ENCODE results near the gene ADARB1. TPM values are rescaled to one million over a fixed set of nuclear protein-coding genes. Genes with fewer than 3 reads are reported as not detected.

Gene ADARB1
- total RNA-seq, 5 donors from 2014 or later (not counting 1 experiment from before 2014, with no cell fraction given), result 39.7 to 50.3 (median 44.5) TPM

- H3K27me3 ChIP-seq (replicated peaks in 1 of 2; ENCODE audit: control insufficient read depth in 2 of 2, extremely low read depth in 1 of 2, insufficient read depth in 2 of 2, low read length in 1 of 2), result no peaks in the 10 kb centered on the region
- H3K4me3 ChIP-seq (ENCODE audit: control insufficient read depth in 1 of 2, extremely low read depth in 1 of 2, low read length in 1 of 2), result no peak overlapping the region
- Mint-ChIP-seq H3K4me1 (peaks cover 11 to 23% (median 15%) of the 10 kb centered on the region in 3 donors), H3K27me3 (no peaks in the 10 kb centered on the region), H3K27ac (no peak overlapping the region), H3K4me3 (no peak overlapping the region), H3K36me3 (peaks cover 47% of the 10 kb centered on the region), H3K9me3 (peaks cover 0 to 17% (median 9%) of the 10 kb centered on the region in 3 donors)
- ATAC-seq (replicated peaks in 1 of 4) (no peak), DNase-seq (no peak)
- 95% methylated on average over 27 of the region's 29 CpGs for WGBS (ENCODE audit: insufficient coverage)
- peaks cover 25 to 29% of the 10 kb centered on the region in 2 donors for H3K36me3 ChIP-seq (ENCODE audit: control insufficient read depth in 2 of 2, extremely low read depth in 1 of 2, insufficient read depth in 1 of 2, low read length in 1 of 2)
- ChIA-PET POLR2A (no interaction called here), CTCF (no interaction called here)
- no peaks in the 10 kb centered on the region for H3K9me3 ChIP-seq
- H3K4me1 ChIP-seq (ENCODE audit: control insufficient read depth in 1 of 2, extremely low read depth in 1 of 2, insufficient read depth in 2 of 2, low read length in 2 of 2), result peaks cover 0 to 18% of the 10 kb centered on the region in 2 experiments
- no peak overlapping the region for H3K27ac ChIP-seq (ENCODE audit: low read length)
These were observed 146.5 kb downstream of the ADARB1 start for GRCh38 chr21:45220714-45221490.

GRCh38 chr21:45222001-45222400 is 147.6 kb downstream of the ADARB1 start:
- Histone ChIP-seq H3K4me3 (ENCODE audit: control insufficient read depth in 1 of 2, extremely low read depth in 1 of 2, low read length in 1 of 2) (no peak overlapping the region), H3K36me3 (ENCODE audit: control insufficient read depth in 2 of 2, extremely low read depth in 1 of 2, insufficient read depth in 1 of 2, low read length in 1 of 2) (peaks cover 25 to 29% of the 10 kb centered on the region in 2 donors), H3K4me1 (ENCODE audit: control insufficient read depth in 1 of 2, extremely low read depth in 1 of 2, insufficient read depth in 2 of 2, low read length in 2 of 2) (peaks cover 0 to 29% of the 10 kb centered on the region in 2 experiments), H3K9me3 (no peaks in the 10 kb centered on the region), H3K27ac (ENCODE audit: low read length) (no peak overlapping the region), H3K27me3 (replicated peaks in 1 of 2; ENCODE audit: control insufficient read depth in 2 of 2, extremely low read depth in 1 of 2, insufficient read depth in 2 of 2, low read length in 1 of 2) (no peaks in the 10 kb centered on the region)
- Mint-ChIP-seq H3K36me3 (peaks cover 37% of the 10 kb centered on the region), H3K4me3 (no peak overlapping the region), H3K4me1 (peaks cover 19 to 34% (median 26%) of the 10 kb centered on the region in 3 donors), H3K27me3 (no peaks in the 10 kb centered on the region), H3K9me3 (peaks cover 0 to 13% (median 4%) of the 10 kb centered on the region in 3 donors), H3K27ac (no peak overlapping the region)
- ATAC-seq (replicated peaks in 1 of 4) (no peak), DNase-seq (no peak)
- ChIA-PET POLR2A (no interaction called here), CTCF (no interaction called here)
- WGBS (ENCODE audit: insufficient coverage), result 100% methylated on average over 10 of the region's 15 CpGs

- Mint-ChIP-seq H3K27ac (peak overlapping the region in 1 of 2 donors; percentile 91), H3K27me3 (no peaks in the 10 kb centered on the region), H3K9me3 (no peaks in the 10 kb centered on the region), H3K4me1 (peaks cover 26 to 47% (median 41%) of the 10 kb centered on the region in 3 donors), H3K36me3 (peaks cover 22% of the 10 kb centered on the region), H3K4me3 (peak overlapping the region in 1 of 3 donors; percentile 63)
- ChIA-PET POLR2A (no interaction called here), CTCF (interaction anchor here in 1 of 2 donors (0.6 kb wide), 1 partner anchor 145 kb away, joined by 11 read pairs; no protein-coding TSS in a partner anchor)
- H3K9me3 ChIP-seq, result no peaks in the 10 kb centered on the region
- WGBS (ENCODE audit: insufficient coverage), result 96% methylated on average over 28 of the region's 36 CpGs
- peaks cover 0 to 44% of the 10 kb centered on the region in 2 experiments for H3K4me1 ChIP-seq (ENCODE audit: control insufficient read depth in 1 of 2, extremely low read depth in 1 of 2, insufficient read depth in 2 of 2, low read length in 2 of 2)
- ATAC-seq (replicated peaks in 1 of 4) (no peak), DNase-seq (peak in 5 of 35 experiments; percentile 11 to 40 (median 22))
- H3K4me3 ChIP-seq (ENCODE audit: control insufficient read depth in 1 of 2, extremely low read depth in 1 of 2, low read length in 1 of 2), result no peak overlapping the region
- no peaks in the 10 kb centered on the region for H3K27me3 ChIP-seq (replicated peaks in 1 of 2; ENCODE audit: control insufficient read depth in 2 of 2, extremely low read depth in 1 of 2, insufficient read depth in 2 of 2, low read length in 1 of 2)
- peak overlapping the region; percentile 65 for H3K27ac ChIP-seq (ENCODE audit: low read length)
- peaks cover 24% of the 10 kb centered on the region in 2 donors for H3K36me3 ChIP-seq (ENCODE audit: control insufficient read depth in 2 of 2, extremely low read depth in 1 of 2, insufficient read depth in 1 of 2, low read length in 1 of 2)
These were observed 149.1 kb downstream of the ADARB1 start for GRCh38 chr21:45223236-45224185.

GRCh38 chr21:45224189-45224938 is 150.0 kb downstream of the ADARB1 start:
- H3K4me1 ChIP-seq (ENCODE audit: control insufficient read depth in 1 of 2, extremely low read depth in 1 of 2, insufficient read depth in 2 of 2, low read length in 2 of 2), result peaks cover 0 to 50% of the 10 kb centered on the region in 2 experiments
- peaks cover 15% of the 10 kb centered on the region for H3K36me3 Mint-ChIP-seq
- H3K4me1 Mint-ChIP-seq, result peaks cover 26 to 52% (median 46%) of the 10 kb centered on the region in 3 donors
- peak overlapping the region; percentile 65 for H3K27ac ChIP-seq (ENCODE audit: low read length)
- POLR2A ChIA-PET, result interaction anchor here in 1 of 2 donors (0.6 kb wide), 1 partner anchor 87 kb away, joined by 3 read pairs; no protein-coding TSS in a partner anchor
- 62% methylated on average over 4 of the region's 24 CpGs for WGBS (ENCODE audit: insufficient coverage)
- DNase-seq, result peak in 33 of 35 experiments; percentile 20 to 79 (median 56)
- H3K9me3 Mint-ChIP-seq, result no peaks in the 10 kb centered on the region
- H3K9me3 ChIP-seq, result no peaks in the 10 kb centered on the region
- ATAC-seq (replicated peaks in 1 of 4), result peak; percentile 45 to 81 (median 70)
- peaks cover 19 to 22% of the 10 kb centered on the region in 2 donors for H3K36me3 ChIP-seq (ENCODE audit: control insufficient read depth in 2 of 2, extremely low read depth in 1 of 2, insufficient read depth in 1 of 2, low read length in 1 of 2)
- H3K27me3 Mint-ChIP-seq, result no peaks in the 10 kb centered on the region
- no peaks in the 10 kb centered on the region for H3K27me3 ChIP-seq (replicated peaks in 1 of 2; ENCODE audit: control insufficient read depth in 2 of 2, extremely low read depth in 1 of 2, insufficient read depth in 2 of 2, low read length in 1 of 2)
- H3K27ac Mint-ChIP-seq, result peak overlapping the region; percentile 85 to 91
- no peak overlapping the region for H3K4me3 ChIP-seq (ENCODE audit: control insufficient read depth in 1 of 2, extremely low read depth in 1 of 2, low read length in 1 of 2)
- CTCF ChIA-PET, result interaction anchor here (0.6 to 0.7 kb wide), 2 partner anchors 65 to 146 kb away, joined by 3 to 11 read pairs; no protein-coding TSS in a partner anchor
- H3K4me3 Mint-ChIP-seq, result peak overlapping the region; percentile 28 to 67 (median 63)

GRCh38 chr21:45225041-45225740 is 150.8 kb downstream of the ADARB1 start:
- Histone ChIP-seq H3K4me1 (ENCODE audit: control insufficient read depth in 1 of 2, extremely low read depth in 1 of 2, insufficient read depth in 2 of 2, low read length in 2 of 2) (peaks cover 0 to 52% of the 10 kb centered on the region in 2 experiments), H3K27me3 (replicated peaks in 1 of 2; ENCODE audit: control insufficient read depth in 2 of 2, extremely low read depth in 1 of 2, insufficient read depth in 2 of 2, low read length in 1 of 2) (no peaks in the 10 kb centered on the region), H3K4me3 (ENCODE audit: control insufficient read depth in 1 of 2, extremely low read depth in 1 of 2, low read length in 1 of 2) (no peak overlapping the region), H3K9me3 (no peaks in the 10 kb centered on the region), H3K36me3 (ENCODE audit: control insufficient read depth in 2 of 2, extremely low read depth in 1 of 2, insufficient read depth in 1 of 2, low read length in 1 of 2) (peaks cover 19 to 22% of the 10 kb centered on the region in 2 donors), H3K27ac (ENCODE audit: low read length) (peak overlapping the region; percentile 65)
- DNase-seq, result no peak
- no peaks in the 10 kb centered on the region for H3K27me3 Mint-ChIP-seq
- ChIA-PET CTCF (interaction anchor here in 1 of 2 donors (0.7 kb wide), 1 partner anchor 65 kb away, joined by 3 read pairs; no protein-coding TSS in a partner anchor), POLR2A (interaction anchor here in 1 of 2 donors (0.6 kb wide), 1 partner anchor 88 kb away, joined by 3 read pairs; no protein-coding TSS in a partner anchor)
- H3K27ac Mint-ChIP-seq, result peak overlapping the region; percentile 64 to 91
- H3K9me3 Mint-ChIP-seq, result no peaks in the 10 kb centered on the region
- WGBS (ENCODE audit: insufficient coverage), result 93% methylated on average over 5 of the region's 11 CpGs
- peak in 1 of 4 experiments; percentile 5 for ATAC-seq (replicated peaks in 1 of 4)
- peak overlapping the region in 2 of 3 donors; percentile 63 to 67 for H3K4me3 Mint-ChIP-seq
- peaks cover 26 to 52% (median 46%) of the 10 kb centered on the region in 3 donors for H3K4me1 Mint-ChIP-seq
- H3K36me3 Mint-ChIP-seq, result peaks cover 15% of the 10 kb centered on the region

All from T-cell (primary cell).